Fibroblast of mammary gland (primary cell): ENCODE results near the gene DCAF7.

Experiments
- DNase-seq: peaks from one replicate; pipeline ENCODE4 v3.0.0-alpha.2; 2010; ENCODE audit warnings: low read depth
- H3K4me3 ChIP-seq: 2 replicates; pipeline ENCODE4 v1.5.1; 2011; ENCODE audit warnings: low read depth, mild to moderate bottlenecking, low read length, moderate library complexity; ENCODE audit not compliant: control insufficient read depth
- TF ChIP-seq, protein P1 (sequence below): conservative IDR thresholded peaks from 2 replicates; pipeline ENCODE4 v1.5.1; 2011; ENCODE audit warnings: low read depth, low read length, inconsistent platforms; ENCODE audit not compliant: control insufficient read depth, insufficient read depth

The DCAF7 gene

DNA sequence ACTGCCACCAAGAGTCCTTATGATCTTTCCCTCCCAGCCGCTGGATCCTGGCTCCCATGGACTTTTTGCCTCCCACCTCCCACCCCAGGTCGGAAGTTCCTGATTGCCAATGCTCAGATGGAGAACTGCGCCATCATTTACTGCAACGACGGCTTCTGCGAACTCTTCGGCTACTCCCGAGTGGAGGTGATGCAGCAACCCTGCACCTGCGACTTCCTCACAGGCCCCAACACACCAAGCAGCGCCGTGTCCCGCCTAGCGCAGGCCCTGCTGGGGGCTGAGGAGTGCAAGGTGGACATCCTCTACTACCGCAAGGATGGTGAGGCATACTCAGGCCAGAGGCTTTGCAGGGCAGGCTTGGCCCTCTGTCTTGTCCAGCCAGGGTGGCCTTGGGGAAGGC, 26.2 kb upstream of the DCAF7 start:
- no peak overlapping the region for H3K4me3 ChIP-seq
- TF ChIP-seq, protein P1, sequence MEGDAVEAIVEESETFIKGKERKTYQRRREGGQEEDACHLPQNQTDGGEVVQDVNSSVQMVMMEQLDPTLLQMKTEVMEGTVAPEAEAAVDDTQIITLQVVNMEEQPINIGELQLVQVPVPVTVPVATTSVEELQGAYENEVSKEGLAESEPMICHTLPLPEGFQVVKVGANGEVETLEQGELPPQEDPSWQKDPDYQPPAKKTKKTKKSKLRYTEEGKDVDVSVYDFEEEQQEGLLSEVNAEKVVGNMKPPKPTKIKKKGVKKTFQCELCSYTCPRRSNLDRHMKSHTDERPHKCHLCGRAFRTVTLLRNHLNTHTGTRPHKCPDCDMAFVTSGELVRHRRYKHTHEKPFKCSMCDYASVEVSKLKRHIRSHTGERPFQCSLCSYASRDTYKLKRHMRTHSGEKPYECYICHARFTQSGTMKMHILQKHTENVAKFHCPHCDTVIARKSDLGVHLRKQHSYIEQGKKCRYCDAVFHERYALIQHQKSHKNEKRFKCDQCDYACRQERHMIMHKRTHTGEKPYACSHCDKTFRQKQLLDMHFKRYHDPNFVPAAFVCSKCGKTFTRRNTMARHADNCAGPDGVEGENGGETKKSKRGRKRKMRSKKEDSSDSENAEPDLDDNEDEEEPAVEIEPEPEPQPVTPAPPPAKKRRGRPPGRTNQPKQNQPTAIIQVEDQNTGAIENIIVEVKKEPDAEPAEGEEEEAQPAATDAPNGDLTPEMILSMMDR = no peak
- DNase-seq = no peak

DNA sequence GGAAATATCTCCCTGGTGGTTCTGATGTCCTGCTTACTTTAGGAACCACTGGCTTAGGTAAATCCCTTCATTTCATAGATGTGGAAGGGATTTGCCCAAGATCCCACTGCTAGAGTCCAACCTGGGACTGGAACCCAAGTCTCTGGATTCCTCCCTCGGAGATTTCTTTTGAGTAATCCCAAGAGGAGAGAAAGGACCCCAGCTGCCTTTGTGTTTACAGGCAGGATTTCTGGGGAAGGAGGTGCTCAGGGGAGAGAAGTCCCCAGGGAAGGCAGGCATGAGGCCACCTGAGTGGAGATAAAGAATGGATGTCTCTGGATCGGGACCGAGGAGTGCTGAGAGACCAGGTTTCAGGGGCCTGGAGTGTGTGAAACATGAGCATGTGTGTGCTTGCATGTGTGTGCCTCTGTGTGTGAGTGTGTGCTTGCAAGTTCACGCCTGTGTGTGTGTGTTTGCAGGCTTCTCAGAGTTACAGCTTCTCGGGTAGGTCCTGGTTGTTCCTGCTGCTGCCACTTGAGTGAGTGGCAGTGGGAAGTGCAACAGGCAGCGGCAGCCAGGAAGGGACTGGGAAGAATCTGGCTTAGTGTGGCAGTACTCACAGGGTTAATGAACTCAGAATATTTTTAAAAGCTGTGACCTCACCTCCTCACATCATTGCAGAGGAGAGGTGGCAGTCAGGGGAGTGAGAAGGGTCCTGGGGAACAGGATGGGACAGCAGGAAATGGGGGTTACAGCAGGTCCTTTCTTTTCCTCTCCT, 24.9 kb upstream of the DCAF7 start:
- DNase-seq = peak; percentile 10
- TF ChIP-seq, protein P1 = no peak
- H3K4me3 ChIP-seq = no peak overlapping the region

DNA sequence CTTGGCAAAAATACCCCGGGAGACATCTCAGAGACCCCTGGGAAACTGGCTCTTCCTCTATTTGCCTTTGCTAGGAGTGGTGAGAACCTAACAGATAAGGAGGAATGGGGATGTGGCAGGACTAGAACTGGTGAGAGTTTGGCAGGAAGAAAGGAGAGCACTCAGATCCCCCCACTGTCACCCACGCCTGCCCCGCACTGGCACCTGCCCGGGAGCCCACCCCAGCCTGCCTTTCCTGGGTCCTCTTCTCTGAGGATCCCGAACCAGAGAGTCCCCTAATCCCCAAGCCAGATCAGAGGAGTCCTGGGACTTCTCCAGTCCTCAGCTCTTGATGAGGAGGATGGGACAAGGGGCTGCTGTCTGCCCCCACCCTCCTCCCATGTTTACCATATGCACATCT, 23.4 kb upstream of the DCAF7 start:
- TF ChIP-seq, protein P1 = no peak
- DNase-seq = no peak

DNA sequence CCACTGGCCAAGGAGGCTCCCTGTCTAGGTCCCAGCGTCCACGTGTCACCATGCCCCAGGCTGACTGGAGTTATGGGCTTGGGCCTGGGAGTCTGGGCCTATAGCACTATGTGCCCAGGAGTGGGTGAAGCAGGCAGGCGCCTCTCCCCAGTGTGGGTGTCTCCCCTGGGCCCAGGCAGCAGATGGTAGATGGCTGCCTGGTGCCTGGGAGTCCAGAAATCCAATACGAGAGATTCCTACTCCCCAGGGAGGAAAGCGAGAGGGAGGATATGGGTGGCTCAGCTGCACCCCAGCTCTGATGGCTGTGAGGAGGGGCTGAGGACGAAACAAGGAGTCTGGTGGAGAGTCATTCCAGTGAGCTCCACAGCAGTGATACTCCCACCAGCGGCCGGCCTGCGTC, 22.1 kb upstream of the DCAF7 start:
- no peak overlapping the region for H3K4me3 ChIP-seq
- TF ChIP-seq, protein P1 = no peak
- DNase-seq = no peak

More for the DNA sequence above, 23.4 kb upstream of the DCAF7 start:
- no peak overlapping the region for H3K4me3 ChIP-seq

DNA sequence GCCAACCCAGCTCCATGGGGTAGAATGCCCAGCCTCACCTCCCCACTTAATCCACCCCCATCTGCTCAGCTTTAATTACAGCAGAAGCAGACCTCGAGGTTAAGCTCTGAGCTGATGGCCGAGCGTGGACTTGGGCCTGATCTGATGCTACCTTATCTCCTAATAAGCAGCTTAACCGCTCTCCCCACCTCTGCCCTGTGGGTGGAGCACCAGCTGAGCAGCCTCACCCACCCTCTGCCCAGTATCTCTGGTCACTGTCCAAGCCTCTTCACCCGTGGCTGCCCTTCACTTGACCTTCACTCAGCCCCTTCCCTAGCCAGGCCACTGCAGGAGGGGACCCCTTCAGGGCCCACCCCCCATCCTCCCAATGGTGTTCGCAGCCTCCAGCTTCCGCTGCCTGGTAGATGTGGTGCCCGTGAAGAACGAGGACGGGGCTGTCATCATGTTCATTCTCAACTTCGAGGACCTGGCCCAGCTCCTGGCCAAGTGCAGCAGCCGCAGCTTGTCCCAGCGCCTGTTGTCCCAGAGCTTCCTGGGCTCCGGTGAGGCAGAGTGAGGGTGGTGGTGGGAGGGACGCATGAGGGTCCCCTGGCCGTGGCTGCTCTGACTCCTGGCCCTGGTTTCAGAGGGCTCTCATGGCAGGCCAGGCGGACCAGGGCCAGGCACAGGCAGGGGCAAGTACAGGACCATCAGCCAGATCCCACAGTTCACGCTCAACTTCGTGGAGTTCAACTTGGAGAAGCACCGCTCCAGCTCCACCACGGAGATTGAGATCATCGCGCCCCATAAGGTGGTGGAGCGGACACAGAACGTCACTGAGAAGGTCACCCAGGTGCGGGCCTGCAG, 20.3 kb upstream of the DCAF7 start:
- TF ChIP-seq, protein P1 = no peak
- H3K4me3 ChIP-seq = no peak overlapping the region
- no peak for DNase-seq

DNA sequence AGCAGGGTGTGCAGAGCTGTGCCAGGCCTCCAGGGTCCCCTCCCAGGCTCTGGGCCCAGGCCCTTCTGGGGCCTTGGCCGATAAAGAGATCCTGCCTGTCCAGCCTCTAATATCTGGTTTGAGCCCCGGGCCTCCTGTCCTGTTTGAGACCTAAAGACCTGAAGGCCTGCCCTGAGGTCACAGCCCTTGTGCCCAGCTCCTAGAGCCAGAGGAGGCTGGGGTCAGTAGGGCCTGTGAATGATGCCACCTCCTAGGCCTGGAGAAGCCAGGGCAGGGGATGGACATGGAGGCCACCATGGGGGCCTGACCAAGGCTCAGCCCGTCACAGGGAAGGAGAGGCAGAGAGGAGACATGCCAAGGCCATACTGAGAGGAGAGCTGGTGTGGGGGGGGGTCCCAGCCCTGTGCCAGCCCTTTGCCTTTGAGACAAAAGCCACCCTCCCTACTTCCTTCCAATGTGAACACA, 19.7 kb upstream of the DCAF7 start:
- TF ChIP-seq, protein P1 = no peak
- H3K4me3 ChIP-seq = no peak overlapping the region
- DNase-seq = no peak
